ENCODE measurements around the gene SLC6A18. TPM values are rescaled to one million over a fixed set of nuclear protein-coding genes. Genes with fewer than 3 reads are reported as not detected.

SLC6A18 gene
- total and polyA plus RNA-seq, 2 donors (not counting 1 experiment from before 2014, with no cell fraction given): not detected

DNA sequence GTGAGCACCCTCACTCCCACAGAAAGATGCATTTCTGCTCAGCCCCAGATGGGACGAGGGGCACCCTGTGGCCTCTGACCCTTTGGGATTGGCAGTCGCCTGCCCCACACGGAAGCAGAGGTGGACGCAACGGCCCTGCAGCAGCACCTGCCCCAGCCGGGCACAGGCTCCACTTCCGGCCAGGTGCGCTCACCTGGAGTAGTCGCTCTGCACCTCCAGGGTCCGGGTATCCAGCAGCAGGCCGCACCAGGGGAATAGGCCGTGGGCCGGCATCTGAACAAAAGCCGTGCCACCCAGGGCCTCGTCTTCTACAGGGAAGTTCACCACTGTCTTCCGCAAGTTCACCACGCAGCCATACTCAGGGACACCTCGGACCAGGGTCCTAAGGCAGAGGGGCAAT is 39.0 kb downstream of the SLC6A18 start:
- H3K27ac ChIP-seq (ENCODE audit: insufficient read depth, low read length): no peak overlapping the region
- no peak overlapping the region for H3K4me3 ChIP-seq (replicated peaks in 1 of 4; ENCODE audit: control extremely low read depth in 1 of 4, insufficient read depth in 1 of 4, low read depth in 3 of 4, low read length in 4 of 4)
- no peak overlapping the region for H2AFZ ChIP-seq (ENCODE audit: low read length)
- H4K20me1 ChIP-seq (ENCODE audit: control insufficient read depth, extremely low read depth, insufficient read depth, low read length): no peaks in the 10 kb centered on the region
- no peaks in the 10 kb centered on the region for H3K79me2 ChIP-seq (ENCODE audit: control insufficient read depth, insufficient read depth, low read length)
- H3K4me2 ChIP-seq (ENCODE audit: extremely low read depth, insufficient read depth, low read length): no peak overlapping the region
- H3K4me1 ChIP-seq (ENCODE audit: control insufficient read depth, extremely low read depth, insufficient read depth, low read length): no peaks in the 10 kb centered on the region
- no peaks in the 10 kb centered on the region for H3K9me3 ChIP-seq (ENCODE audit: control insufficient read depth, insufficient read depth, low read depth, low read length)
- no peak for TF ChIP-seq EZH2 (IDR thresholded peaks at IDR 0.05; ENCODE audit: low read length, missing control alignments)
- no peaks in the 10 kb centered on the region for H3K36me3 ChIP-seq (ENCODE audit: control insufficient read depth, insufficient read depth, low read length)
- H3K9ac ChIP-seq (ENCODE audit: insufficient read depth, low read length): no peak overlapping the region
- no peaks in the 10 kb centered on the region for H3K27me3 ChIP-seq (ENCODE audit: control insufficient read depth, insufficient read depth, low read length)
- no peak for DNase-seq (ENCODE audit: low read depth in 2 of 2)

DNA sequence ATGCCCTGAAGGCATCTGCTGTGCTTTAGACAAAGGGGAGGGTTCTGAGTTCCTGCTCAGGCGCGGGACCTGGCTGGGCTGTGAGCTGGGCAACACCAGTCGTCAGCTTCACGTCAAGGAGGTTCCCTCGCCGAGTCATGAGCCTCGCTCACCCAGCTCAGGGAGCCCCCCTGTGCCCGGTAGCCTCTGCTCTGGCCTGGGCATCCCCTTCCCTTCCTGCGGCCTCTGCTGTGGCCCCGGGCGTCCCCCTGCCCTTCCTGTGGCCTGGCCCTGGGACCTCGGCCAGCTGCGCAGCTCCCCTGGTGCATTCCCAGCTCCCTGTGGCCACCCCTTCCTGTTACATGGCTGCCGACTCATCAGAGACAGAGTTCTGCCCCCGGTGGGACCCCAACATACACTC is 39.8 kb downstream of the SLC6A18 start:
- no peaks in the 10 kb centered on the region for H3K9me3 ChIP-seq (ENCODE audit: control insufficient read depth, insufficient read depth, low read depth, low read length)
- no peak overlapping the region for H2AFZ ChIP-seq (ENCODE audit: low read length)
- H4K20me1 ChIP-seq (ENCODE audit: control insufficient read depth, extremely low read depth, insufficient read depth, low read length): no peaks in the 10 kb centered on the region
- H3K9ac ChIP-seq (ENCODE audit: insufficient read depth, low read length): no peak overlapping the region
- no peaks in the 10 kb centered on the region for H3K36me3 ChIP-seq (ENCODE audit: control insufficient read depth, insufficient read depth, low read length)
- H3K27ac ChIP-seq (ENCODE audit: insufficient read depth, low read length): no peak overlapping the region
- TF ChIP-seq, protein P1, sequence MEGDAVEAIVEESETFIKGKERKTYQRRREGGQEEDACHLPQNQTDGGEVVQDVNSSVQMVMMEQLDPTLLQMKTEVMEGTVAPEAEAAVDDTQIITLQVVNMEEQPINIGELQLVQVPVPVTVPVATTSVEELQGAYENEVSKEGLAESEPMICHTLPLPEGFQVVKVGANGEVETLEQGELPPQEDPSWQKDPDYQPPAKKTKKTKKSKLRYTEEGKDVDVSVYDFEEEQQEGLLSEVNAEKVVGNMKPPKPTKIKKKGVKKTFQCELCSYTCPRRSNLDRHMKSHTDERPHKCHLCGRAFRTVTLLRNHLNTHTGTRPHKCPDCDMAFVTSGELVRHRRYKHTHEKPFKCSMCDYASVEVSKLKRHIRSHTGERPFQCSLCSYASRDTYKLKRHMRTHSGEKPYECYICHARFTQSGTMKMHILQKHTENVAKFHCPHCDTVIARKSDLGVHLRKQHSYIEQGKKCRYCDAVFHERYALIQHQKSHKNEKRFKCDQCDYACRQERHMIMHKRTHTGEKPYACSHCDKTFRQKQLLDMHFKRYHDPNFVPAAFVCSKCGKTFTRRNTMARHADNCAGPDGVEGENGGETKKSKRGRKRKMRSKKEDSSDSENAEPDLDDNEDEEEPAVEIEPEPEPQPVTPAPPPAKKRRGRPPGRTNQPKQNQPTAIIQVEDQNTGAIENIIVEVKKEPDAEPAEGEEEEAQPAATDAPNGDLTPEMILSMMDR (conservative IDR thresholded peaks at IDR 0.05 in 1 of 2, IDR thresholded peaks at IDR 0.05 in 1 of 2; ENCODE audit: low read depth in 1 of 2, low read length in 2 of 2): no peak
- TF ChIP-seq EZH2 (IDR thresholded peaks at IDR 0.05; ENCODE audit: low read length, missing control alignments): no peak
- no peak for DNase-seq (ENCODE audit: low read depth in 2 of 2)
- H3K79me2 ChIP-seq (ENCODE audit: control insufficient read depth, insufficient read depth, low read length): no peaks in the 10 kb centered on the region
- no peaks in the 10 kb centered on the region for H3K4me1 ChIP-seq (ENCODE audit: control insufficient read depth, extremely low read depth, insufficient read depth, low read length)
- no peak overlapping the region for H3K4me3 ChIP-seq (replicated peaks in 1 of 4; ENCODE audit: control extremely low read depth in 1 of 4, insufficient read depth in 1 of 4, low read depth in 3 of 4, low read length in 4 of 4)
- H3K27me3 ChIP-seq (ENCODE audit: control insufficient read depth, insufficient read depth, low read length): no peaks in the 10 kb centered on the region
- no peak overlapping the region for H3K4me2 ChIP-seq (ENCODE audit: extremely low read depth, insufficient read depth, low read length)

DNA sequence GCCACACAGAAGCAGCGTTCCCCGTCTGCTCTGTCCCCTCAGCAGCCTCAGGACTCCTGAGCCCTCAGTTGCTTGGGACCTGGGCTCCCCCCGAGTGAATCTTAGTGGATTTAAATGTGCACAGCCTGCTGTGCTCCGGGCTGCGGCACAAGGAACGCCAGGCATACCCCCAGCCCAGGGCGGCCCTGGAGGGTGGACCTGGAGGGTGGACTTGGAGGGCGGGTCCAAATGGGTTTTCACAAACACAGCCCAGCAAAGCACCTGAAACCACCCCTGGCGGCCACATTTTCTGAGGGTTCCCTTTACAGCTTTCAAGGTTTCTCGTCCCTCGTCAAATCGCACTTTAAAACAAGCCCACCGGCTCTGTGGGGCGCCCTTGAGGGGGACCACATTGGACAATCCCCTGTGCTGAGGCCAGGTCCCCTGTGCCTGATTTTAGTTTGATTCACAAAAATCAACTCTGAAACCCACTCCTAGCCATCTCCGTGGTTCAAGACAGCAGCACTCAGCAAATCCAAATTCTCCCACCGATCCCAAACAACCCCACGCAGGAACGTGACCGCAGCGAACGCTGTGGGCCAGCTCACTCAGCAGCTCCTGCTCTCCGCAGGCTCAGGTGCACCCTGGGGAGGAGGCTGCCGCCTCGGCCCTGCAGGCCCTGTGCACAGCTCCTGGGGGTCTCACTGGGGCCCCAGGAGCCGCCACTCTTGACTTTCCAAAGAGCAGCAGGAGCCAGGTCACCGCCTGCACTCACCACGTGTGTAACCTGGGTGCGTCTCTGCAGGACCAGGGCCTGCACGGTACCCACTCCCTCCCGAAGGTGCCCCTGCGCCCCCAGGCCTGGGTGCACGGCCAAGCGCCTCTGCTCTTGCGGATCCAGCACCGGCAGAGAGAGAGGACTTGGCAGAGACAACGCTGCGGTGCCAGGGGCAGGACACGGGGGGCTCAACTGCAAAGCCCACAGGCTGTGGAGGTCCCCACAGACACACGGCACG is 40.6 kb downstream of the SLC6A18 start:
- Histone ChIP-seq H3K27ac (ENCODE audit: insufficient read depth, low read length) (no peak overlapping the region), H3K4me2 (ENCODE audit: extremely low read depth, insufficient read depth, low read length) (no peak overlapping the region), H3K4me3 (replicated peaks in 1 of 4; ENCODE audit: control extremely low read depth in 1 of 4, insufficient read depth in 1 of 4, low read depth in 3 of 4, low read length in 4 of 4) (no peak overlapping the region), H3K27me3 (ENCODE audit: control insufficient read depth, insufficient read depth, low read length) (no peaks in the 10 kb centered on the region), H4K20me1 (ENCODE audit: control insufficient read depth, extremely low read depth, insufficient read depth, low read length) (no peaks in the 10 kb centered on the region), H3K4me1 (ENCODE audit: control insufficient read depth, extremely low read depth, insufficient read depth, low read length) (no peaks in the 10 kb centered on the region), H3K9ac (ENCODE audit: insufficient read depth, low read length) (no peak overlapping the region), H3K79me2 (ENCODE audit: control insufficient read depth, insufficient read depth, low read length) (no peaks in the 10 kb centered on the region), H2AFZ (ENCODE audit: low read length) (no peak overlapping the region), H3K9me3 (ENCODE audit: control insufficient read depth, insufficient read depth, low read depth, low read length) (no peaks in the 10 kb centered on the region), H3K36me3 (ENCODE audit: control insufficient read depth, insufficient read depth, low read length) (no peaks in the 10 kb centered on the region)
- no peak for TF ChIP-seq EZH2 (IDR thresholded peaks at IDR 0.05; ENCODE audit: low read length, missing control alignments)
- TF ChIP-seq, protein P1 (conservative IDR thresholded peaks at IDR 0.05 in 1 of 2, IDR thresholded peaks at IDR 0.05 in 1 of 2; ENCODE audit: low read depth in 1 of 2, low read length in 2 of 2): no peak
- no peak for DNase-seq (ENCODE audit: low read depth in 2 of 2)

Data from fibroblast of lung (primary cell).